Esophagus squamous epithelium (tissue), 4 donors: ENCODE data around the gene LDLRAD3.

Experiments
- POLR2A ChIP-seq, 4 donors: fragments of 450-650 bp; IDR thresholded peaks; one replicate each; pipeline ENCODE4 v1.6.1; 2017; ENCODE audit warnings: antibody characterized with exemption in 4 of 4, mild to moderate bottlenecking in 4 of 4, moderate library complexity in 3 of 4
- TF ChIP-seq, protein P1 (sequence below), 6 experiments: fragments of 450-650 bp in 4 of 6; fragments of 200-600 bp in 2 of 6; sonication (generic) in 2 of 6; IDR thresholded peaks; one replicate each; pipeline ENCODE4 v1.5.1; 2016 to 2019; ENCODE audit warnings: antibody characterized with exemption in 6 of 6, mild to moderate bottlenecking in 4 of 6, moderate library complexity in 4 of 6

DNA sequence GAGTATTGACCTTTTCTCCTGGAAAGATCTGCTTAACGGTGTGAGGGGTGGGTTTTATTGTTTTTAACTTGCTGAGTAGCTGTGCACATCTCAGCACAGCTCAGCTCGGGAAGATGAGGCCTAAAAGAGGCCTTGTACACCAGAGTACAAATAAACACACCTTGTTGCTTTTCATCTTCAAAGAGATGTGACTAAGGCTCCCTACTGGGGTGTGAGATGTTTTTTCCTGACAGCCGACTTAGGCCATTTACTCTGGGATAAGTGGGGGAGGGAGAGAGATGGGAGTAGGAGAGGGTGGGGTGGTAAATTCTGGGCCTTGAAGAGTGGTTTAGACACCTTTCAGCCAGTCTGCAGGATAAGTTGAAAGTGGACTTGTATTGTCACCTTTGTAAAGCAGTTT is 2.9 kb downstream of the LDLRAD3 start:
- TF ChIP-seq, protein P1, sequence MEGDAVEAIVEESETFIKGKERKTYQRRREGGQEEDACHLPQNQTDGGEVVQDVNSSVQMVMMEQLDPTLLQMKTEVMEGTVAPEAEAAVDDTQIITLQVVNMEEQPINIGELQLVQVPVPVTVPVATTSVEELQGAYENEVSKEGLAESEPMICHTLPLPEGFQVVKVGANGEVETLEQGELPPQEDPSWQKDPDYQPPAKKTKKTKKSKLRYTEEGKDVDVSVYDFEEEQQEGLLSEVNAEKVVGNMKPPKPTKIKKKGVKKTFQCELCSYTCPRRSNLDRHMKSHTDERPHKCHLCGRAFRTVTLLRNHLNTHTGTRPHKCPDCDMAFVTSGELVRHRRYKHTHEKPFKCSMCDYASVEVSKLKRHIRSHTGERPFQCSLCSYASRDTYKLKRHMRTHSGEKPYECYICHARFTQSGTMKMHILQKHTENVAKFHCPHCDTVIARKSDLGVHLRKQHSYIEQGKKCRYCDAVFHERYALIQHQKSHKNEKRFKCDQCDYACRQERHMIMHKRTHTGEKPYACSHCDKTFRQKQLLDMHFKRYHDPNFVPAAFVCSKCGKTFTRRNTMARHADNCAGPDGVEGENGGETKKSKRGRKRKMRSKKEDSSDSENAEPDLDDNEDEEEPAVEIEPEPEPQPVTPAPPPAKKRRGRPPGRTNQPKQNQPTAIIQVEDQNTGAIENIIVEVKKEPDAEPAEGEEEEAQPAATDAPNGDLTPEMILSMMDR (IDR thresholded peaks at IDR 0.05): no peak
- no peak for TF ChIP-seq POLR2A (IDR thresholded peaks at IDR 0.05)
